ENCODE data around the gene SPAG16.

GRCh38 chr2:214294426-214294825, 1010.2 kb downstream of the SPAG16 start:
- TF ChIP-seq CTCF (IDR thresholded peaks at IDR 0.05; ENCODE audit: low read depth, low read length): no peak
- TF ChIP-seq POLR2A (IDR thresholded peaks at IDR 0.05; ENCODE audit: extremely low read depth, insufficient read length): no peak

All from NB4 (cell line).